NCI-H146 treated with DMSO at 0.1 percent for 48 hours (cell line): ENCODE results near the gene LINGO4.

ENCODE experiments used
- DNase-seq: peaks from one replicate; lab custom pipeline; 2025; ENCODE audit not compliant: unreplicated experiment; lab: John Stamatoyannopoulos, UW

The LINGO4 gene, protein sequence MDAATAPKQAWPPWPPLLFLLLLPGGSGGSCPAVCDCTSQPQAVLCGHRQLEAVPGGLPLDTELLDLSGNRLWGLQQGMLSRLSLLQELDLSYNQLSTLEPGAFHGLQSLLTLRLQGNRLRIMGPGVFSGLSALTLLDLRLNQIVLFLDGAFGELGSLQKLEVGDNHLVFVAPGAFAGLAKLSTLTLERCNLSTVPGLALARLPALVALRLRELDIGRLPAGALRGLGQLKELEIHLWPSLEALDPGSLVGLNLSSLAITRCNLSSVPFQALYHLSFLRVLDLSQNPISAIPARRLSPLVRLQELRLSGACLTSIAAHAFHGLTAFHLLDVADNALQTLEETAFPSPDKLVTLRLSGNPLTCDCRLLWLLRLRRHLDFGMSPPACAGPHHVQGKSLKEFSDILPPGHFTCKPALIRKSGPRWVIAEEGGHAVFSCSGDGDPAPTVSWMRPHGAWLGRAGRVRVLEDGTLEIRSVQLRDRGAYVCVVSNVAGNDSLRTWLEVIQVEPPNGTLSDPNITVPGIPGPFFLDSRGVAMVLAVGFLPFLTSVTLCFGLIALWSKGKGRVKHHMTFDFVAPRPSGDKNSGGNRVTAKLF

DNA sequence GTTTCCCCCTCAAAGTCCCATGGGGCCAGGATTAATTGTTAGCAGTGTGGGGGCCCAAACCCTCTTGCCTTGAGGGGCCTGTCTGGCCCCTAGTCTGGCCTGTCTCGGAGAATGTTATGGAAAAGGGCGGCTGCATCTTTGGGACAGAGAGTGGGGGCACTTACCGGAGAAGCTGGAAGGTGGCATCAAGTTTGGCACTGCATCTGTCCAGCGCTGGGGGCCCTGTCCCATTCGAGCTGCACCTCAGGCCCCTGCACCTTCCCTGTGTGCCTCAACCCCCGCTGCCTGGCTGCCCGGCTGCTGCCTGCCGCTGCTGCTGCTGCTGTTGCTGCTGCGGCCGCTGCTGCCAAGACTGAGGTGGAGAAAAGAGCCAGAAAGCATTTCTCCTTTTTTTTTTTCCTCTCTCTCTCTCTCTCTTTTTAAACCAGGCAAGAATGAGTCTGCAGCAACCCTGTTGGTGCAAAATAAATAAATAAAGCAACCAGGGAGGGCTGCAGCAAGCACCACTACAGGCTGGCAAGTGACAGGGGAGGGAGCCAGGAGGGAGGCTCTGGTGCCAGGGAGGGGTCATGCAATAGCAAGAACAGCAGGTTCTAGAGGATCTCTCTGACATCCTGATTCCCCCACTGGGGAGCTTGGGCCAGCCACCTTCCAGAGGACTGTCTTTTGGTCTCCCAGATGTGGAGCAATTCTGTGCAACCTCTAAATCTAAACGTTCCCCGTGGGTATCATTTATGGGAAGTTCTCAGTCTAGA lies at the start of gene LINGO4:
Gene LINGO4, minus strand, starts transcription at position 354 of the 755 bp plus-strand sequence. CDS start 2,715 bp downstream, outside the sequence.
- DNase-seq = no peak

DNA sequence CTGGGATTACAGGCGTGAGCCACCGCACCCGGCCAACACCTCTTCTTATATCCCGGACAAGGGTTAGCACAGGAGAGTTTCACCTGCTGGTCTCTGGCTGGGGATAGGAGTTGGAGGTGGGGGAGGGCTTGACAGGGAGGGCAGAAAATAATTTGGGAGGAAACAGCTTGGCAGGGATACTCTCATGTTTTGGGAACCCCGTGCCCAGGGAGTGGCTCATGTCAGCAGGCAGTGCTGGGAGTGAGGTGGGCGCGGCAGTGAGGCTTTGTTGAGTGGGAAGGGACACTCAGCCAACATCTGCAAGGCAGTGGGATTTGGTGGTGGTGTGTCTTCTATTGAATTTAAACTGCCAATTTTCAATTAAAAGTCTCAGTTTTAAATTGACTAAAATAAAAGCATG lies 49.4 kb upstream of the LINGO4 start:
- no peak for DNase-seq

DNA sequence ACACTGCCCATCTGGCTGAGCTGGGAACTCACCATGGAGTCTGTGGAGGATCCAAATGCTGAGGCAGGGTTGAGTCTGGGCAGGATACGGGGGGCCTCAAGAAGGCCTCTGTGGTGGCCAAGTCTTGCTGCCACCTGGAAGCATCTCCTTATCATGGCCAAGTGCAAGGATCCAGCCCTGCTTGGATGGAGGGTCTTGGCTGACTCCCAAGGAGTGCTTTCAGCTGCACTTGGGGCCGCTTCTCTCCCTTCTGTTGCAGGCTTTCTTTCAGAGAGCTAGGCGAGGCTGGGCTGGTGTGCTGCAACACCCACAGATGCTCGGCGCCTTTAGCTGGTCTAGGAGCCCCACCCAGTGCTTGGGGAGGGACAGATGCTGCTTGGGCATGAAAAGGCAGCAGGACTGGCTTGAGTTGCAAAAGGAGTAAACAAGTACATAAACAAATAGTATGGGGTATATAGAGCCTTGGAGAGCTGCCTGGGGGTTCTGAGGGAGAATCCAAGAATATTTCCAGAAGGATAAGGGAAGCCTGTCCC lies 48.3 kb upstream of the LINGO4 start, which contains the start of gene THEM5:
Gene THEM5, minus strand, starts transcription at position 302 of the 533 bp plus-strand sequence. Its CDS starts 147 bp downstream, at position 155.
- DNase-seq = no peak

DNA sequence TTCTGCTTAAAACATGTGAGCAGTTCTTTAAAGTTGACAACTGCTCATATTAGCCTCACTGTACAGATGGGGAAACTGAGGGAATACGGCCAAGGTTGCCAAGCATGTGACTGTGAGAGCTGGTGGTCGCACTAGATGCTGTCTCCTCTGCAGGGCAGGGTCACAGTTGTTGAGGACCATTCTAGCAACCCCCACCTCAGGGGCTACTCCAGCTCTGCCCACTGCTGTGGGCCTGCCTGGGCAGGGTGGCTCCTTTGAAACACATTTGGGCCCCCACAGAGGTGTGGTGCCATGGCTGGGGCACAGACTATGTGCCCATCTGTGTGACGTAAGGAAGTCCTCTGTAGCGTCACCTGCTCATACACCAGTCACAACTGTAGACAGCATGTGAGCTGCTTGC lies 47.5 kb upstream of the LINGO4 start:
- DNase-seq = no peak

DNA sequence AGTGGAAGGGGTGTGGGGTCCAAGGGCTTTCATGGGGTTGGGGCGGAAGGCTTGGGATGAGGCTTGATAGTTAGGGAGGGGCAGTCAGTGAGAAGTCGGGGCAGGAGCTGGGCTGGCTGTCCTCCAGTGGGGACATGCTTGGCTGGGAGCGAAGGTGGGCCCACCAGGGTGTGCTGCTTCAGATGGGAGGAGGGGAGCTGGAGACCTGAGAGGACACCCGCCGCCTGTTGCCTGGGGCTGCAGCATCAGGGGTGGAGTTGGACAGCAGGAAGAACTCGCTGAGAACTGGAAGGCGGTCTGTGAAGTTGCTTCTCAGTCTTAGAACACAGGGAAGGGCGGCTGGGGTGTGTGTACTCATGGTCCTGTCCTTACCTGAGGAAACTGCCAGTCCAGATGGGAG lies 46.7 kb upstream of the LINGO4 start:
- no peak for DNase-seq

DNA sequence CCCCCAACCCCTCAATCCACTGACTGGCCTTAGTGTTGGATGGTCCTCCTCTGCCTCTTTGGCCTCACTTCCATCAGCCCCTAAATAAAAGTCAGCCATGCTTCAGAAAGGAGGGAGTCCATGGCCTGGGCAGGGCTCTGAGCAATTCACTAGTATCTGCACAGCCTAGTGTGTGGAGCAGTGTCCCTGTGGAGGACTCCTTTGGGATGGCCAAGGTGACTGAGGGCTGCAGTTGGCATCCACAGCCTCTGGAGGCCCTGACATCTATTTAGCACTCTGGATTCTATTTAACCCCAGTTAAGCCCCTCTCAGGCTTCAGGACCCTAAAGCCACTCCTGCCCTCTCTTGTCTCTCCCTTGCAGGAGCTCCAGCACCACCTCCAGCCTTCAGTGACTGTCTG lies 44.7 kb upstream of the LINGO4 start:
- no peak for DNase-seq

DNA sequence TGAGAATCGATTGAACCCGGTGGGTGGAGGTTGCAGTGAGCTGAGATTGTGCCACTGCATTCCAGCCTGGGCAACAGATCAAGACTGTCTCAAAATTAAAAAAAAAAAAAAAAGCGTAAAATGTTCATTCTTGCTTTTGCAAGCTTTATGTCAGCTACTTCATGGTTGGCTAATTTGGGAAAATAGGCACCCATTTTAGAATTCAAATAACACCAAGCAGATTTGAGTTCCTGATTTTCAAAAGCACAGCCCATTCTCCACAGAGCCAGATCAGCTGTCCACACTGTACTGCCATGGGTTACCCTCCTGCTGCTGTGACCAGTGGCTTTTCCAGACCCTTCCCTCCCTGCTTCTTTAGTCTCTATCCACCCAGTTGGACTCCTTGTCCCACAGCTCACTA lies 43.9 kb upstream of the LINGO4 start:
- DNase-seq = no peak

DNA sequence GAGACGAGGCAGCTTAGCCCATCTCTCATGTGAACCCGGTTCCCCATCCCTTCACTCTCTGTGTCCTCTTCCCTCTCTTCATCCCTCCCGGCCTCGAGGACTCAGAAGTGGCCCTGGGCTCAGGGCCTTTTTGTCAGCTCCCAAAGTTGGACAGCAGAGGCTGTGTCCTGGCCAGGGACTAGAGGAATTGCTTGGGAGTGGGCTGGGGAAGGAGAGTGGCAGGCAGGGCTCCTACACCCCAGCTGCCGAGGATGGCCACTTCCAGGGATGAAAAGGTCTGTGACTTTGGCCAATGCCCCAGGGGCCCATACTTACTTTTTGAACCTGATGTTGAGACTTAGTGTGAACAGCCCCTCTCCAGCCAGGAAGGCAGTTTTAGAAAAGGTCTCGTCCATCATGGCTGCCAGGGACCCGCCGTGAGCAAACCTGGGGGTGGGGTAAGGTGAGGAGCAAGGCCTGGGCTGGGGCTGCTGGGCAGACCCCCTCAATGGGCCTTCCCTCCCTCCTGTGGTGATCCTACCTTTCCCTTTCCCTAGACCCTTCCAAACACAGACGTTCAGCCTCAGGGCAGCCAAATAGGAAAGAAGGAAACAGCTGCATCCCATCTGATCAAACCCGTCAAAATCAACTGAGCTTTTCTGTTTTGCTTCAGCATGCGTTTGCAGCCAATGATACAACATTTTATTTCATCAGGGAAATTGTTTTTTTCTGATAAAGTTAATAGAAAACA lies 42.8 kb upstream of the LINGO4 start:
- DNase-seq = no peak

DNA sequence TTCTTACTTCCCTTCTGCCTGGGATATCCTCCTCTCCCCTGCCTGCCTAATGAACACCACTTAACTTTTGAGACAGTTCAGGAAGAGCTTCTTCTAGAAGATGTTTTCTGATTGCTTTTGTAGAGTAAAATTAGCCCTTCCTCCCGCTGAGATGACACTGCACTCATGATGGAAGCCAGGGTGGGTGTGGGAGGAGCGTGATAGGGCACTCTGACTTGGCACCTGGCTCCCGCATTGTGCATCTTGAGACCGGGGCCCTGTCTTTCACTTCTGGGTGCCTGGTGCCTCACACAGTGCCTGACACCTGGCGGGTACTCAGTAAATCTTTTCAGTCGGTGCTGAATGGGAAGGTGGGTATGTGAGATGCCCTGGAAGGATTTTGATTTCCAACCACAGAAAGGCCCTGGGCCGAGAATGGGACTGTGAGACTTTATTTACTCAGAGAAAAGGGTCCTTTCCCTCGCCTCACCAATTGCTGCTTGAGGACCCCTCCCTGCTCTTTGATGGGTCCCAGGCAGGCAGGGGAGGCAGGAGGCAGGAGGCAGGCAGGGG lies 41.5 kb upstream of the LINGO4 start:
- no peak for DNase-seq

DNA sequence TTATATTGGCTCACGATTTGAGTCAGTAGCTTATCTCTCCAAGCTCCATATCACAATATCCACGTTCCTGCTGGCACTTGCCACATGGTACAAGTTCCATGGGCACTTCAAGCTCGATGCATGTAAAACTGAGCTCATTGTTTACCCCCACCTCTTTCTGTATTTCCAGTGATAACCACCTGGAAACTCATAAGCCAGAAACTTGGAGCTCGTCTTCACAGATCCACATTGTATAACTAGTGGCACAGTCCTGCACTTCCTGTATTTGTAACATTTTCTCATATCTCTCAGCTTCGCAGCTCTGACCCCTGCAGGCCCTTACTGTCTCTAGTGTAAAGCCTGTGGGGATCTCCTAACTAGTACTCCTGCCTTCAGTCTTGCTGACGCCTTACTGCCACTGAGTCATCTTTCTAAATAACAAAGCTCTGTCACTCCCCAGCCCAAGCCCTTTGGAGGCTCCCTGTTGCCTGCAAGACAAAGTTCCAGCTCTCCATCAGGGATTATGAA lies 40.9 kb upstream of the LINGO4 start:
- DNase-seq = no peak

DNA sequence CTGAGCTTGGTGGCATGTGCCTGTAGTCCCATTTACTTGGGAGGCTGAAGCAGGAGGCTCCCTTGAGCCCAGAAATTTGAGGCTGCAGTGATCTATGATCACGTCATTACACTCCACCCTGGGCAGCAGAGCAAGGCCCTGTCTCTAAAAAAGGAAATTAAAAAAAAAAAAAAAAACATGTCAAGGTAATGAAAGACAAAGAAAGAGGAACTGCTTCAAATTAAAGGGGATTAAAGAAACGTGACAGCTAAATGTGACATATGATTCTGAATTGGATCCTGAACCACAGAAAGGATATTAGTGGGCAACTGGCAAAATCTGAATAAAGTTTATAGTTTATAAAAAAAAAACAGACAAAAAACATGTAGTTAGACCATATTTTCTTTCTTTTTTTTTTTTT lies 38.2 kb upstream of the LINGO4 start:
- no peak for DNase-seq

DNA sequence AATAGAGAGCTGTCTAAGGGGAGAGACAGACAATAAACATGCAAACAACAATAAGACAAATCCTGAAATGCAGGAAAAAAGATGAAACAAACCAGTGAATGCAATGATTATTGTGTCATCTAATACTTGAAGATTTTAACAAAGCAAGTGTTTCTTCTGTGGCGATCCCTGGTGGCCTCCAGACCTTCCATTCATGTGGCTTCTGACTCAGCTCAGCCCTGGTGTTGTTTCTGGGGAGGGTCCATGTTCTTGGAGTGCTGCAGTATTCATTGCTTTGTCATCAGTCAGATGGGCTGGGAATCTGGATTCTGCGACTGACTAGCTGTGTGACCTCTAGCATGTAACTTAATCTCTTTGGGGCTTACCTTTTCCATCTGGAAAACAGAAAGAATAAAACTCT lies 35.9 kb upstream of the LINGO4 start:
- no peak for DNase-seq

DNA sequence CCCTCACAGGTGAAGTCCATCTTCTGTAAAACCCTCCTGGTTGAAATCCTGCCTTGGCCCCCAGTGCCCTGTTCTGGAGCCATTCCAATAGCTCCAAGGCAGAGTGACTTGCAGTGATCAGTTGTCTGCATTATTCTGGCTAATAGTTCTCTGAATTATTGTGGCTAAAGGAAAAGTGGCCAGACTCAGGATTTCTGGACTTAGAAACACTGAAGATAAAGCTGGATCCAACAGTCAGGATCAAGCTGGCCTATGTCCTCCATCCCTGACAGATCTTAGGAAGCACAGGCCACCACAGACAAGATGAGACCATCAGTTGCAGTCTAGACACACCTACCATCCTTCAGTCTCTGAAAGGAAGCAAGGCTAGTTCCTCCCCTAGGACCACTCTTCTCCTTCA lies 35.2 kb upstream of the LINGO4 start:
- no peak for DNase-seq

DNA sequence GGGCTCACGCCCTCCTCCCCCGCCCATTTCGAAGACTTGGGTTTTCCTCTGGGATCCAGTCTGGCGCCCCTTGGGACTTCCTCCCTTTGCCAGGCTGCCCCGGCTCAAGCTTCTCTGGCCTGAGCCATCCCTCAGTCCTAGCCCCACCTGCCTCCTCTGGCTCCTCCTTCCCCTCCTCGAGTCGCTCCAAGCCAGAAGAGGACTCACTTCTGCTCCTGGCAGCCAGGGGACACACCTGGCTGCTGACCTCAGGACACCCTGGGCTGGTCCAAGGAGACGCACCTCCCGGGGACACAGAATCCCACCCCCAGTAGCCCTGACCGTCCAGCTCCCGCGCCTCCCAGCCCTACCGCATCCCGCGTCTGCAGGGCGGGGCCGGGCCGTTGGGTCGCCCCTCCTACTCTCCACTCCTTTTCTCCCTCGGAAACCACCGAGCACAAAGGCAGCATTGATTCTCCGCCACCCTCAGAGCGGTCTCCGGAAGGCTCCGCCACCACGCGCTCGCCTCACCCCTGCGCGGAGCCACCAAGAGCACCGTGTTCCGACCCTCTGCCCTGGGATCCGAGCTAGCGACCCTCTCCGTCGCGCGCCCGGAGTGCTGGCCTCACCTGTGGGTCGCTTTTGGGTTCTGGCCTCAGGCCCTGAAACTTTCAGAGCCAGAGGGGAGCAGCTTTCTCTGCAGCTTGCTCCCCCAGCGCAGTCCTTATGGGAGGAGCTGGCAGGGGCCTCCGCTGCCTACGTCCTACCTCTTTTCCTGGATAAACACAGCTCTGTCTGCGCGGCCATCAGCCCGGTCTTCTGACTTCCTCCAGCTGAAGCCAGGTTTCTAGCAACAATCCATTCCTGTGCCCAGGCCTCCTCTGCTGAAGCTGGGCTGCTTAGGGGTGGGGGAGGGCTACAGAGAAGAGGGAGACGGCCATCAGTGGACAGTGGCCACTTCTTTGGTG lies 34.5 kb upstream of the LINGO4 start, which contains the start of gene C2CD4D:
Gene C2CD4D, minus strand, starts transcription at position 364 of the 947 bp plus-strand sequence. CDS start 831 bp downstream, outside the sequence.
- peak; percentile 63 for DNase-seq

DNA sequence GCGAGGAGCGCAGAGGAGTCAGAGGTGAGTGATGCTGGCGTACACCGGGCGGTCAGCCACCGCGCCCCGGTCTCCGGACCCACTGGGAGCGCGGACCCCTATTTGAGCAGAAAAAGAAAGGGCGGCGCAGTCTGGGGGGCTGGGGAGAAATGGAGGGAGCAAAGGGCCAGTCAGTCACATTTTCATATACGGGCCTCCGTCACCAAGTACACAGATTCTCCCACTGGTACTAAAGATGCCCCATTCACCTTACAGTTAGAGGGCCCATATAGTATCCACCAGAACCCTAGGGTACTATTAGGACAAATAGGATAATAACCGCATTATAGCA lies 33.8 kb upstream of the LINGO4 start:
- DNase-seq = no peak

DNA sequence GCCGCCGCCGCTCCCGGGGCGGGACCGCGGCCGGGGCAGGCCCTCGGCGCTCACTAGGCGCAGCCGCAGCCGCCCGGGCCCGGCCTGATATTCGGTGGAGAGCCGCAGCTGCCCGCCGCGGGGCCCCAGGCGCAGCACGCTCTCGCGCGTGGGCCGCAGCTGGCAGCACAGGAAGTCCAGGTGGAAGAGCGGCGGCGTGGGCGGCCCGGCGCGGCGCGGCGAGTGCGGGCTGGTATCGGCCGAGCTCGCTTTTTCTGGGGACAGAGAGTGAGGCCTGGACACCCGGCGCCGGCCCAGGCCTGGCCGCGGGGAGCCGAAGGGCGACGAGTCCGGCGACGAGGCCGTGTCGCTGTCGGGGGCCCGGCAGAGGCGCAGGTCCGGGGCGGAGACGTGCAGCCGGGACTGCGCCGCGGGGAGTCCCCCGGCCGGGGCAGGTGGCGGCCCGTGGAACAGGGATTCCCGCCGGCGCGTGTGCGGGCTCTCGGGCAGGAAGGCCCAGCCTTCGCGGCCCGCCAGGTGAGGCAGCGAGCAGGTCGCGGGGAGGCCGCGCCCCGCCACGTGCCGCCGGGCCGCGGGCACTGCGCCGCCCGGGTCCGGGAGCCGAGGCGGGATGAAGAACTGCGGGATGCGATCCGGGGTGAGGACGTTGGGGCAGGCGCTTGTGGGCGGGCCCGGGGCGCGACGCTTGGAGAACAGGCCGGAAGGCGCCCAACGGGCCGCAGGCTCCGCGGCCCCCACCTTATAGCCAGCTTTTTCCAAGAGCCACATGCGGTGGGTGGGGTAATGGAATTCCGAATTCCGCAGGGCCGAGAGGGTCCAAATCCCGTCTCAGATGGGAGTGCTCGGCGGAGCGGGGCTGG lies 33.2 kb upstream of the LINGO4 start:
- no peak for DNase-seq

DNA sequence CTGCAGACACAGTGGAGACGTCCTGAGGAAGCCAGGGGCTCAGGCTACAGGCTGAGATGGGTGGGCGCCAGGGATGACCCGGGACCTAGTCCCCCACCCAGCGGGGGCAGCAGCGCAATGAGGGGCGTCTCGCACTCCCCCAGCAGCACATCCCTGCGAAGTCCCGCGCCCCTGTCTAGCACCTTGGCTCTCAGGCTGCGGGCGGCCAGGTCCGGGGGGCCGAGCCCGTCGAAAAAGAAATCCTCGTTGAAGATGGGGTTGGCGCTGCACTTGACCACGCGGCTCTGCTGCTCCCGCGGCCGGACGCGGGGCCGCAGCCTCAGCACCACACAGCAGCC lies 32.6 kb upstream of the LINGO4 start:
- DNase-seq = no peak

DNA sequence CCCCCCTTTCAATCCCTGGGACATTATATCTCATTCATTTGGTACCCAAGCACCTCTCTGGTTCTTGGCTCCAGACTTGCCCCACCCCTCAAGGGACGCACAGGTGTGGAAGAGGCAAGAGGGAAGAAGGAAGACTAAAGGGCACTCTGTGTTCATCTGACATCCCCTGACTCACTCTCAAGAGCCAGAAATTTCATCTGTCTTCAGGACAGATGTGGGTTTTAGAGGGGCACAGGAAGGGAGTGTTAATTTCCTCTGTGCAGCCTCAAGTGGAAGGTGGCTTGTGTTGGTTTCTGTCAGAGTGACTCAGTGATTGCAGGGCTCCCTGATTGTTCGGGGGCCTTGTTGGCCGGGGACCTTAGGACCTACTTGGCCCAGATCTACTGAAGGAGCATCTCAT lies 32.0 kb upstream of the LINGO4 start:
- DNase-seq = no peak

DNA sequence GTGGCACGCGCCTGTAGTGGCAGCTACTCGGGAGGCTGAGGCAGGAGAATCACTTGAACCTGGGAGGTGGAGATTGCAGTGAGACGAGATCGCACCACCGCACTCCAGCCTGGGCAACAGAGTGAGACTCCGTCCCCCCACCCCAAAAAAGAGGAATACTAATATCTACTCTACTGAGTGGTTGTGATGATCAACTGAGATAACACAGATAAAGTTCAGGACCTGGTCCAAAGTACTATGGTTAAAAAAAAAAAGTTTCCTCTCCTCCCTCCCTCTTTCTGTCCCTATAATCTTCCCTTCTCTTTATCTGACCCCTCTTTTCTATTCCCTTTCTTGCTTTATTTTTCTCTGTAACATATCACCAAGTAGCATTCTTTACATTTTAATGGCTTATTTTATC lies 30.4 kb upstream of the LINGO4 start:
- no peak for DNase-seq
